PFSK-1 (cell line): ENCODE results near the gene TCEANC.

Source experiments
- POLR2AphosphoS5 ChIP-seq: IDR thresholded peaks from 2 replicates; pipeline ENCODE4 v1.6.1; 2012; ENCODE audit warnings: low read depth, mild to moderate bottlenecking, control low read depth, low read length, moderate library complexity
- SIN3A ChIP-seq: IDR thresholded peaks from 2 replicates; pipeline ENCODE4 v1.6.1; 2012; ENCODE audit warnings: mild to moderate bottlenecking, low read length, moderate library complexity, borderline replicate concordance; ENCODE audit not compliant: insufficient read depth

- TF ChIP-seq SIN3A (no peak), POLR2AphosphoS5 (no peak)
These were observed 5.2 kb upstream of the TCEANC start for GRCh38 chrX:13647709-13648212.
